GM19452 (cell line): ENCODE measurements around the gene PDCD10.

Source experiments
- ATAC-seq: cut with Tn5 transposase; IDR thresholded peaks from one replicate; pipeline ENCODE4 v1.9.1; 2021; ENCODE audit not compliant: unreplicated experiment

The PDCD10 gene

DNA sequence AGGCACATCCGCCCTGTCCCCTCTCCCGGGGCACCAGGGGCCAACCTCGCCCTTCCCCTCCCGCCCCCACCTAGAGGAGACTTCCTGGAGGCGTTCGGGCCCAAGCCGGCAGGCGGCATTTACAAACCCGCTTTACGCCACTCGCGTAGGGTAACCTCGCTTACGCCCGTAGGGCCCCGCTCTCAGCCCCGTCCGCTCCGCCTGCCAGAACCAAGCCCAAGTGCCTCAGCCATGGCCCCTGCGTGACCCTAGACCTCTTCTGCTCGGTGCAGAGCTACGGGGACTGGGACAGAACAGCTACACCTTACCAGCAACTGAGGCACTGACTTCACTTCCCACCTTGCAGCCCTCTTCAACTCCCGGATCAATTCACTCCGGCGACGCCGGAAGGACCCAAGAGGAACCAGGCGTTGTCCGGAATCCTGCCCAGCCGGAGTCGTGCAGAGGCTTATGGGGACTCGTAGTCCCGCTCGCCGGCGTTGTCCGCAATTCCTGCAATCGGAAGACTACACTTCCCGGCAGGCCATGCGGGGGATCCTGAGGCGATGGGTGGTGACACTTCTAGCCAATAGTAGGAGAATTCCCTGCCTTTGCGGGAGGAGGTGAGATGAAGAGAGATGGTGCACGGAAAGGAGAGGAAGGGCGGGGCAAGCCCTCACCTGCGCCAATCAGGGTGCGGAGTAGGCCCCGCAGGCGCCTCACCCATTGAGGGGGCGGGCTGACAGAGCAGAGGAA lies at the start of gene PDCD10:
Gene PDCD10 (minus strand): TSS at position 395 of the 735 bp plus-strand sequence. CDS start 14,735 bp downstream, outside the sequence.
- peak; percentile 86 for ATAC-seq

GRCh38 chr3:167783781-167784180 lies 49.1 kb upstream of the PDCD10 start:
- no peak for ATAC-seq

GRCh38 chr3:167780214-167780883 lies 45.7 kb upstream of the PDCD10 start:
- ATAC-seq: no peak

DNA sequence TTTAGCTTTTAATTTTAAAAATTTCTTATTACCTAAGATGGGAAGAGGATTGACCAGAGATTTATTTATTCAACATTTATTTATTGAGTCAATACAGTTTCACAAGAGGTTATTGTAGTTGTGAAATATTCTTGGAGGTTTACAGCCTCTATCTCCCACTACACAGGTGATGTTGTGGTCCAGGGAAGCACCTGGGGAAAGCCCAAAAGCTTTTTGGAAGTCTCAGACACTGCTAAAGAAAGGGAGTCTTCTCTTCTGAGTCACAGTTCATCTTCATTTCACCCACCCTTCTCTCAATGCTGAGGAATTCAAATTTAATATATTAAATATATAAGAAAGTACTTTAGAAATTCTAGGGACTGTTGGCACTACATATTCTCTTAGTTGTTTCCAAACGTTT lies 42.7 kb upstream of the PDCD10 start:
- no peak for ATAC-seq

GRCh38 chr3:167776066-167776685 lies 41.5 kb upstream of the PDCD10 start:
- ATAC-seq: no peak

DNA sequence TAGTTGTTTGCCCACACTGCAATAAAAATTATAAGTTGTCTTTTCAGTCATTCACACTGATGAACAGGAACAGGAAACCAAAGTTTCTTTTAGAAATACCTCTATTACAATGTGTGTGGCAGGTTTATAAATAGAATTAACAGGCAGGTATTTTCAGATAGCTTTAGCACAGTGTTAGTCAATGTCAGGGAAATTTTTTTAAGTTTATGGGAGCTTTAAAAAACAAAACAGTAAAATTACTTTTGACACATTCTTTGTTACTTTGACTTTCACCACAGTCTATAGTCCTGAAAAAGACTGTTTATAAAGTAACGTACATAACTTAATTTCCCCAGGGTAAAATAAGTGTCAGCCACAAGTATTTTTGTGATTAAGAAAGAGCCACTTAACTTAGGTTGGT lies 38.9 kb upstream of the PDCD10 start:
- peak; percentile 75 for ATAC-seq

- peak; percentile 55 for ATAC-seq
Observed at GRCh38 chr3:167772992-167773391, 38.3 kb upstream of the PDCD10 start.

DNA sequence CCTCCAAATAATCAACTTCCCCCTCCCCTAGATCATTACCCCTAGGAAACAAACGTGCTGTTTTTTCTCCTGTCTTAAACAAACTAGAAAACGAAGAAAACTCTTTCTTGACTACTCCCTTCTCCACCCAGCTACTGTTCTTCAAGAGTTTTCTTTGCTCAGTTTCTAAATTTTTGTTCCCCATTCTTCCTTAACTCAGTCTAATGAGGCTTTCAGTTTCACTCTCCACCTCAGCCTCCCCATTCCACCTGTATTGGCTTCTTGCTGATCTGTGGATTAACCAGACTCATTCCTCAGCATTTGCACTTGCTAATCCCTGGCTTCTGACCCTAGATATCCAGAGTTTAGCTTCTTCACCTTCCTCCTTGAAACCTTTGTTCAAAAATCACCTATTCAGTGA lies 27.6 kb upstream of the PDCD10 start:
- ATAC-seq: no peak

- ATAC-seq: no peak
Observed at GRCh38 chr3:167761302-167761701, 26.6 kb upstream of the PDCD10 start.

- ATAC-seq: no peak
Observed at GRCh38 chr3:167754049-167754448, 19.4 kb upstream of the PDCD10 start.

GRCh38 chr3:167750272-167750971 lies 15.7 kb upstream of the PDCD10 start:
- ATAC-seq: peak; percentile 99

GRCh38 chr3:167749728-167750127 lies 15.0 kb upstream of the PDCD10 start:
- ATAC-seq: no peak

DNA sequence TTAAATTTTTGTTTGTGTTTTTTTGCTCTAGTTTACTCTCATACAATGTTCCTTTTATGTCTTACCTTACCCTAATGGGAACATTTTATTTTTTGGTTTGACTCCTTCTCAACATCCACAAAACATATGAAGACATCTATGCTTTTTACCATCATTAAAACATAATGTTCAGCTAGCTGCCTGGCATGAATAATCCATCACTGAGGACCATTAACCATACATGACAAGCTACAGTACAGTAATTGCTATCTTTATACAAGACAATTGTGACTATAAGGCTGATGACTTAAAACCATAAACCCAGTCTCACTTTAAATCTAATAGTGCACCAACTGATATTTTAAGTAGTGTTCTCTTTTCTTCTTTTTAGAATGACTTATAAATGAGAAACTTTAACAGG lies 14.5 kb upstream of the PDCD10 start:
- no peak for ATAC-seq

DNA sequence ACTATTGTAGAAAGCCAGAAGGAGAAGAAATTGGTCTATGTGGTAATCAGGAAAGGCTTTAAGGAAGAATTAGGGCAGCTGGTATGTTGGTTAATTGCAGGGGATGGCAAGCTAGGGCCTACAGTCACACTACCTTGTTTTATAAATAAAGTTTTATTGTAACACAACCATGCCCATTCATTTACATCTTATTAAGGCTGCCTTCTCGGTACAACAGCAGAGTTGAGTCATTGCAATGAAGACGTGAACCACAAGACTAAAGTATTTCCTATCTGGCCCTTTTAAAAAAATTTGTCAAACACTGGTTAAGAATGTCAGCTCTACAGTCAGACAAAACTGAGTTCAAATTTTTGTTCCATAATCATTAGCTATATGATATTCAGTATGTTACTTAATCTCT lies 9.1 kb upstream of the PDCD10 start:
- ATAC-seq: no peak

- no peak for ATAC-seq
Observed at GRCh38 chr3:167742338-167742737, 7.6 kb upstream of the PDCD10 start.

GRCh38 chr3:167740961-167741587 lies 6.4 kb upstream of the PDCD10 start:
- ATAC-seq: peak; percentile 85

- no peak for ATAC-seq
Observed at GRCh38 chr3:167739190-167739810, 4.6 kb upstream of the PDCD10 start.

DNA sequence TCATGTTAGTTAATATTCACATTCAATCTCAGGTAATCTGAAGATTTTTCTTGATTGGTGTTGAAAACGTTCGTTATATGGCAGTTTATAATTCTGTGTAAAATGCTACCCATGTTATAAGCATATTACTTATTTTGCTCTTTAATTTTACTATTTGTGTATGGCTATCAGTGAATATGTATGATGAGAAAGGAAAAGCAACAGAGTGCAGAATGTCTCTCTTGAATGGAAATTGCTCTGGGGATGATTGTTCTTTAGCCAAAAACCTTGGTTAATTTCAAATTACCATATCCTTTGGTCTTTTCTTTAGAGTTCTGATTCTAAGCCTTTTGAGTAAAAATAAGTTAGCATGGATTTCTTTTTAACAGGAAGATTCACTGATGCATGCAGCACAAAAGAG lies 3.3 kb upstream of the PDCD10 start:
- no peak for ATAC-seq

DNA sequence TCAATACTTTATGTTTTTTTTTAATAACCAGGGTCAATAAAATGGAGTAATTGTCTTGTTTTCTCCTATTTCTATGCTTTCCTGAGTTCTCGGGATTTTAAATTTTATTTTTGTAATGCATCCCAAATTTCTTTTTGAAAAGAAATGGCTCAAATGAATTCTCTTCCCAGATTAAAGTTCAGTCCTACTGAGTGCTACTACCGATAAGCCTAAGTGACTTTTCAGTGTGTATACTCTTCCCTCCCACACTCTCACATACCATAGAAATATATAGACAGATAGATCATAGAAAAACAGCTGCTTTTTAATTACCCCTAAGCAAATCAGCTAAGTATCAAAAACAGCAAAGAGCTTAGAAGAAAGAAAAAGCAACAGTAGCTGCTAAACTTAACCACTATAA lies 2.3 kb upstream of the PDCD10 start:
- no peak for ATAC-seq

DNA sequence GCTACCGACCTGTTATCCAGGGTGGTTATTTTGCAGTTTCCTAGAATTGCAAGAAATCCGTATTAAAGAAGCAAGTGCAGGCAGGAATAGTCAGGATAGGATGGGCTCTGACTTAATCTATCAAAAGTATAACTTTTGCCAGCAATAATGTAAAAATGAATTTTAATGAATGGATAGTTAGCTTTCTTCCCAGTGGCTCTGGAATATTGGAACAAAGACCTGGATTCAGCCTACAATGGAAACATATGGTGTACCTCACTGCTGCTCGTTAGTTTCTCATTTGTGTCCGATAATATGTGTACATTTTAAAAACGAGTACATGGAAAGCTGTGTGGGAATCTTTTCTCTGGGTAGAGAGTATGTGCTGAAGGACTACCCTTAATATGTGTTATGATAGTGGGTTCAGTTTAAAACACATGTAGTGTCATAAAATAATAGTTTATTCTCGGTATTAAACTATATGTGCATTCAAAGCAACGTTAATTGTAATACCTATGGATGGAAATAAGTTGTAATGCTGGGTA lies 1.6 kb upstream of the PDCD10 start:
- no peak for ATAC-seq
